H1 (cell line): Measurements from ENCODE around the gene SPECC1. TPM values are rescaled to one million over a fixed set of nuclear protein-coding genes. Genes with fewer than 3 reads are reported as not detected.

ENCODE experiments used
- CTCF ChIA-PET: fragments of 300-600 bp; sonication (Branson Sonifier 250); formaldehyde crosslinking; loops from one replicate; lab custom pipeline; 2021; ENCODE audit not compliant: partially characterized antibody; lab: Charles Lee
- POLR2A ChIA-PET: fragments of 300-600 bp; sonication (Branson Sonifier 250); formaldehyde crosslinking; loops from one replicate; lab custom pipeline; 2021; ENCODE audit warnings: inconsistent platforms; ENCODE audit not compliant: partially characterized antibody; lab: Charles Lee
- DNase-seq, 2 experiments: peaks; one replicate each; pipeline versions ENCODE4 v3.0.0 to v3.0.0-alpha.2; 2010 to 2022; ENCODE audit warnings: low spot score in 2 of 2, low read depth in 1 of 2, mixed read lengths in 1 of 2
- FAIRE-seq: peaks from 2 replicates; lab custom pipeline; 2011; peaks lifted over from hg19 to GRCh38; lab: Jason Lieb, UNC
- H2AFZ ChIP-seq: 2 replicates; pipeline ENCODE4 v1.8.1; 2012; ENCODE audit warnings: low read length, inconsistent platforms
- H2AK5ac ChIP-seq: 2 replicates; pipeline ENCODE4 v1.6.1; 2013; ENCODE audit warnings: low read depth, low read length
- H2BK120ac ChIP-seq: replicated peaks from 2 replicates; pipeline ENCODE3; 2013; ENCODE audit warnings: low read depth, low read length, inconsistent platforms
- H2BK12ac ChIP-seq: 2 replicates; pipeline ENCODE4 v1.6.1; 2013; ENCODE audit warnings: low read depth, low read length
- H2BK15ac ChIP-seq: 2 replicates; pipeline ENCODE4 v1.6.1; 2013; ENCODE audit warnings: low read length
- H2BK20ac ChIP-seq: 2 replicates; pipeline ENCODE4 v1.6.1; 2013; ENCODE audit warnings: low read length
- H2BK5ac ChIP-seq: 2 replicates; pipeline ENCODE4 v1.6.1; 2013; ENCODE audit warnings: low read depth, low read length
- H3K14ac ChIP-seq: 2 replicates; pipeline ENCODE4 v1.6.1; 2013; ENCODE audit warnings: inconsistent platforms; ENCODE audit not compliant: insufficient read length
- H3K18ac ChIP-seq: 2 replicates; pipeline ENCODE4 v1.6.1; 2013; ENCODE audit warnings: low read length; ENCODE audit errors: extremely low read depth
- H3K23ac ChIP-seq: 2 replicates; pipeline ENCODE4 v1.6.1; 2013; ENCODE audit warnings: inconsistent platforms; ENCODE audit not compliant: insufficient read length
- H3K23me2 ChIP-seq: 2 replicates; pipeline ENCODE4 v1.6.1; 2013; ENCODE audit warnings: low read depth, low read length
- H3K27ac ChIP-seq: 2 replicates; pipeline ENCODE4 v1.6.1; 2011; ENCODE audit warnings: low read depth, low read length, inconsistent platforms
- H3K27me3 ChIP-seq, 4 experiments: replicated peaks in 1 of 4; 1 replicate in 1 of 4; 2 replicates in 3 of 4; pipeline versions ENCODE4 v1.6.1 to v1.8.1; 2011 to 2013; ENCODE audit warnings: low read length in 3 of 4, mild to moderate bottlenecking in 3 of 4, inconsistent platforms in 2 of 4, mixed read lengths in 2 of 4, moderate library complexity in 1 of 4; ENCODE audit not compliant: control insufficient read depth in 3 of 4, insufficient read depth in 3 of 4; ENCODE audit errors: extremely low read depth in 1 of 4
- H3K36me3 ChIP-seq, 4 experiments: 2 replicates each; pipeline versions ENCODE4 v1.6.1 to v1.8.1; 2011 to 2013; ENCODE audit warnings: mild to moderate bottlenecking in 4 of 4, low read length in 3 of 4, moderate library complexity in 2 of 4, control low read depth in 1 of 4, inconsistent platforms in 1 of 4; ENCODE audit not compliant: insufficient read depth in 4 of 4, control insufficient read depth in 2 of 4
- H3K4ac ChIP-seq: replicated peaks from 2 replicates; pipeline ENCODE3; 2013; ENCODE audit warnings: low read length, low read depth, mixed read lengths, inconsistent platforms; ENCODE audit not compliant: insufficient read length
- H3K4me1 ChIP-seq, 4 experiments: replicated peaks in 1 of 4; 1 replicate in 1 of 4; 2 replicates in 3 of 4; pipeline versions ENCODE4 v1.6.1 to v1.8.1; 2011 to 2013; ENCODE audit warnings: low read length in 3 of 4, inconsistent platforms in 2 of 4, mixed read lengths in 1 of 4; ENCODE audit not compliant: insufficient read depth in 4 of 4, control insufficient read depth in 3 of 4
- H3K4me2 ChIP-seq, 2 experiments: 2 replicates each; pipeline versions ENCODE4 v1.6.1 to v1.8.1; 2011 to 2013; ENCODE audit warnings: low read depth in 2 of 2, low read length in 2 of 2, control low read depth in 1 of 2, inconsistent platforms in 1 of 2, mild to moderate bottlenecking in 1 of 2; ENCODE audit not compliant: insufficient read depth in 1 of 2
- H3K4me3 ChIP-seq, 4 experiments: fragments of 200-600, 300-600 bp in 1 of 4; sonication (generic), shearing (Covaris generic), sonication (Bioruptor Twin) in 1 of 4; 2 replicates each; pipeline versions ENCODE4 v1.5.1 to v1.8.1; 2011 to 2016; ENCODE audit warnings: low read length in 4 of 4, low read depth in 3 of 4, control low read depth in 2 of 4, inconsistent platforms in 2 of 4, mild to moderate bottlenecking in 2 of 4, mixed read lengths in 1 of 4, moderate library complexity in 1 of 4; ENCODE audit not compliant: insufficient read depth in 2 of 4; ENCODE audit errors: extremely low read depth in 1 of 4
- H3K56ac ChIP-seq: replicated peaks from 2 replicates; pipeline ENCODE3; 2013; ENCODE audit warnings: low read depth, mild to moderate bottlenecking, mixed read lengths, low read length, inconsistent platforms; ENCODE audit not compliant: insufficient read length
- H3K79me1 ChIP-seq: 2 replicates; pipeline ENCODE4 v1.6.1; 2013; ENCODE audit warnings: low read depth, low read length, control low read depth
- H3K79me2 ChIP-seq, 2 experiments: 2 replicates each; pipeline versions ENCODE4 v1.6.1 to v1.8.1; 2012 to 2013; ENCODE audit warnings: low read length in 2 of 2, mild to moderate bottlenecking in 2 of 2, inconsistent platforms in 1 of 2; ENCODE audit not compliant: insufficient read depth in 2 of 2, control insufficient read depth in 1 of 2
- H3K9ac ChIP-seq, 4 experiments: replicated peaks in 1 of 4; 1 replicate in 1 of 4; 2 replicates in 3 of 4; pipeline versions ENCODE4 v1.6.1 to v1.8.1; 2011 to 2013; ENCODE audit warnings: low read depth in 3 of 4, low read length in 3 of 4, control low read depth in 2 of 4, mild to moderate bottlenecking in 2 of 4, moderate library complexity in 2 of 4, inconsistent platforms in 1 of 4; ENCODE audit errors: extremely low read depth in 1 of 4
- H3K9me3 ChIP-seq, 2 experiments: 2 replicates each; pipeline versions ENCODE4 v1.6.1 to v1.8.1; 2012 to 2013; ENCODE audit warnings: mild to moderate bottlenecking in 2 of 2, moderate library complexity in 2 of 2, control low read depth in 1 of 2, inconsistent platforms in 1 of 2, low read depth in 1 of 2, low read length in 1 of 2, mixed read lengths in 1 of 2; ENCODE audit not compliant: insufficient read depth in 2 of 2
- H4K20me1 ChIP-seq, 2 experiments: replicated peaks in 1 of 2; 2 replicates each; pipeline versions ENCODE3 to v1.8.1; 2011 to 2013; ENCODE audit warnings: inconsistent platforms in 2 of 2, low read length in 2 of 2, mild to moderate bottlenecking in 1 of 2; ENCODE audit not compliant: insufficient read depth in 2 of 2, control insufficient read depth in 1 of 2
- H4K5ac ChIP-seq: 2 replicates; pipeline ENCODE4 v1.6.1; 2013; ENCODE audit warnings: low read length, low read depth, mixed read lengths, inconsistent platforms; ENCODE audit not compliant: insufficient read length
- H4K8ac ChIP-seq: 2 replicates; pipeline ENCODE4 v1.8.0; 2013; ENCODE audit warnings: mild to moderate bottlenecking, moderate library complexity, low read length, inconsistent platforms; ENCODE audit not compliant: insufficient read depth; ENCODE audit errors: extremely low read depth
- H4K91ac ChIP-seq: replicated peaks from 2 replicates; pipeline ENCODE3; 2013; ENCODE audit warnings: low read length, mixed read lengths, inconsistent platforms; ENCODE audit not compliant: insufficient read length
- BRCA1 ChIP-seq: IDR thresholded peaks from 2 replicates; pipeline ENCODE4 v1.6.1; 2012; ENCODE audit warnings: low read depth, low read length, improper control_type of control experiment
- CTBP2 ChIP-seq: IDR thresholded peaks from 2 replicates; pipeline ENCODE4 v1.7.0; 2011; ENCODE audit warnings: borderline replicate concordance, mild to moderate bottlenecking, moderate library complexity, mixed read lengths, low read length; ENCODE audit not compliant: insufficient read depth, insufficient read length
- KDM1A ChIP-seq: fragments of 200-600, 300-600 bp; sonication (generic); IDR thresholded peaks from 2 replicates; pipeline ENCODE4 v1.7.1; 2016; ENCODE audit warnings: mild to moderate bottlenecking, low read length, borderline replicate concordance
- RAD21 ChIP-seq, 2 experiments: IDR thresholded peaks in 1 of 2; conservative IDR thresholded peaks in 1 of 2; 2 replicates each; pipeline ENCODE4 v1.6.1; 2011; ENCODE audit warnings: low read depth in 2 of 2, low read length in 2 of 2, improper control_type of control experiment in 1 of 2, inconsistent platforms in 1 of 2, mild to moderate bottlenecking in 1 of 2, moderate library complexity in 1 of 2
- RNF2 ChIP-seq: fragments of 200-900, 300-1000 bp; sonication (generic); IDR thresholded peaks from 2 replicates; pipeline ENCODE4 v1.7.1; 2016; ENCODE audit warnings: borderline replicate concordance, low read depth, mild to moderate bottlenecking, antibody characterized with exemption, low read length; ENCODE audit not compliant: poor library complexity, severe bottlenecking; ENCODE audit errors: missing control alignments
- WGBS, 2 experiments: shearing (Covaris generic) in 1 of 2; methylation state at CpG; one replicate each; pipeline versions ENCODE4 v1.1.6 to v1.1.7; 2013 to 2015; ENCODE audit warnings: low lambda C conversion rate in 2 of 2, mixed read lengths in 2 of 2, inconsistent platforms in 1 of 2, low coverage in 1 of 2, missing lambda C conversion rate in 1 of 2; ENCODE audit not compliant: insufficient replicate concordance in 2 of 2, insufficient coverage in 1 of 2, insufficient read length in 1 of 2; ENCODE audit errors: extremely low coverage in 1 of 2, missing lambda C conversion rate in 1 of 2; 5-methylcytosine and 5-hydroxymethylcytosine counted together
- polyA plus RNA-seq, 7 experiments: library from polyadenylated mRNA; depleted of rRNA in 3 of 7; stranded (reverse) in 5 of 7; unstranded in 2 of 7; fragments of >200 nt in 5 of 7; fragments of 200-250 nt in 2 of 7; gene quantifications; 1 replicate in 5 of 7; 2 replicates in 1 of 7; 4 replicates in 1 of 7; pipeline versions ENCODE4 v1.2.1 to v1.2.3, GENCODE V29; 2011 to 2013; ENCODE audit warnings: missing spikeins in 2 of 7, mixed read lengths in 2 of 7
- total RNA-seq: library from RNA; stranded (reverse); fragmentation: NEBNext Ultra II Directional; extraction: Animal tissue kit (Norgen Biotek cat#: 25700); gene quantifications from 2 replicates; pipeline ENCODE4 v1.2.1, GENCODE V29; 2021
- TF ChIP-seq, protein P1 (sequence below): IDR thresholded peaks from 2 replicates; pipeline ENCODE4 v1.6.1; 2012; ENCODE audit warnings: low read length, inconsistent platforms

Gene SPECC1
- total and polyA plus RNA-seq, 2 of the 8 experiments (the other 6 are each of a cell fraction or from before 2014, with no cell fraction given) = 35.8 to 87.9 TPM

DNA sequence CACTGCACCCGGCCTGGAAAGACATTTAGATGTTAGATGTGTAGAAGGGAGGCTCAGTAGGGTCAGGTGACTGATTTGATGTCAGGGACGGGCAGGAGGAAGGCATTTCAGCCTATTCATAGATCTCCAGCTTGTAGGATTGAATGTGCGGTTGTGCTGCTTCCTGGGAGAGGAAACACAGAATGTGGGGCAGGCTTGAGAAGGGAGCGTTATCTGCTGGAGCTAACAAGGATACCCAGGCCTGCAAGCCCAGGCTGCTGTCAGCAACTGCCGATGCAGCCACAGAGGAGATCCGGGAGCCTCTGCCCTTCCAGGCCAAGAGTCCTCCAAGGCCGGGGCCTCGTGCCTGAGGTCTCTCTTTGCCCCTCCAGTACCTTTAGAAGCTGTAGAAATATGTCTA lies 205.6 kb downstream of the SPECC1 start:
- no peak overlapping the region for H3K18ac ChIP-seq
- no peak overlapping the region for H3K9ac ChIP-seq
- no peak overlapping the region for H3K23ac ChIP-seq
- H2BK15ac ChIP-seq = no peak overlapping the region
- H2BK20ac ChIP-seq = no peak overlapping the region
- no peak for FAIRE-seq
- no peak overlapping the region for H2BK5ac ChIP-seq
- ChIA-PET CTCF (interaction anchor here (0.6 to 1.9 kb wide), 3 partner anchors 9 to 107 kb away, joined by 3 to 5 read pairs (median 4); no protein-coding TSS in a partner anchor), POLR2A (interaction anchor here (0.7 kb wide), 1 partner anchor 14 kb away, joined by 3 read pairs; no protein-coding TSS in a partner anchor)
- H2BK120ac ChIP-seq = no peak overlapping the region
- peaks cover 3% of the 10 kb centered on the region; the same call in 1 of the 2 replicates for H3K79me1 ChIP-seq
- H4K5ac ChIP-seq = no peak overlapping the region
- H3K4me2 ChIP-seq = no peak overlapping the region
- H3K36me3 ChIP-seq = peaks cover 0 to 3% (median 1%) of the 10 kb centered on the region in 4 experiments; a peak in 1 of 8 replicates
- no peak overlapping the region for H3K4ac ChIP-seq
- peaks cover 0 to 3% of the 10 kb centered on the region in 2 experiments for H4K20me1 ChIP-seq
- TF ChIP-seq CTBP2 = no peak
- no peak for TF ChIP-seq KDM1A
- TF ChIP-seq RNF2 = no peak
- no peak for TF ChIP-seq RAD21 (IDR thresholded peaks at IDR 0.05 in 1 of 2, conservative IDR thresholded peaks at IDR 0.05 in 1 of 2; ENCODE audit: low read depth in 2 of 2, low read length in 2 of 2)
- TF ChIP-seq, protein P1, sequence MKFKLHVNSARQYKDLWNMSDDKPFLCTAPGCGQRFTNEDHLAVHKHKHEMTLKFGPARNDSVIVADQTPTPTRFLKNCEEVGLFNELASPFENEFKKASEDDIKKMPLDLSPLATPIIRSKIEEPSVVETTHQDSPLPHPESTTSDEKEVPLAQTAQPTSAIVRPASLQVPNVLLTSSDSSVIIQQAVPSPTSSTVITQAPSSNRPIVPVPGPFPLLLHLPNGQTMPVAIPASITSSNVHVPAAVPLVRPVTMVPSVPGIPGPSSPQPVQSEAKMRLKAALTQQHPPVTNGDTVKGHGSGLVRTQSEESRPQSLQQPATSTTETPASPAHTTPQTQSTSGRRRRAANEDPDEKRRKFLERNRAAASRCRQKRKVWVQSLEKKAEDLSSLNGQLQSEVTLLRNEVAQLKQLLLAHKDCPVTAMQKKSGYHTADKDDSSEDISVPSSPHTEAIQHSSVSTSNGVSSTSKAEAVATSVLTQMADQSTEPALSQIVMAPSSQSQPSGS = no peak
- no peak for TF ChIP-seq BRCA1
- H3K27me3 ChIP-seq = no peaks in the 10 kb centered on the region
- no peaks in the 10 kb centered on the region for H3K9me3 ChIP-seq
- peak overlapping the region; percentile 44 for H4K91ac ChIP-seq
- no peak overlapping the region for H2BK12ac ChIP-seq
- no peak overlapping the region for H4K8ac ChIP-seq
- DNase-seq = no peak
- H2AFZ ChIP-seq = no peak overlapping the region
- no peak overlapping the region for H3K56ac ChIP-seq
- no peaks in the 10 kb centered on the region for H3K23me2 ChIP-seq
- peaks cover 0 to 47% of the 10 kb centered on the region in 2 experiments; a peak in 2 of 4 replicates for H3K79me2 ChIP-seq
- no peak overlapping the region for H3K4me3 ChIP-seq
- 90% methylated on average over 8 of the region's 8 CpGs; no CpG with 5 or more reads in 1 of the 2 experiments for WGBS, 2 experiments
- H3K27ac ChIP-seq = no peak overlapping the region
- H3K14ac ChIP-seq = no peak overlapping the region
- peak overlapping the region; percentile 32; the same call in 1 of the 2 replicates for H2AK5ac ChIP-seq
- H3K4me1 ChIP-seq = peaks cover 4 to 21% (median 15%) of the 10 kb centered on the region in 4 experiments; a peak in 6 of 7 replicates
